Measurements from ENCODE around the gene COMT. TPM values are rescaled to one million over a fixed set of nuclear protein-coding genes. Genes with fewer than 3 reads are reported as not detected.

Gene COMT
- total RNA-seq, 2 donors from 2014 or later = 26.6 to 27.8 TPM

- no peak for DNase-seq
- no peak overlapping the region for H3K27ac Mint-ChIP-seq
- no peaks in the 10 kb centered on the region for H3K27me3 Mint-ChIP-seq (ENCODE audit: insufficient read depth)
- no peaks in the 10 kb centered on the region for H3K9me3 ChIP-seq (ENCODE audit: control insufficient read depth, low read length)
- no peak overlapping the region for H3K4me3 ChIP-seq (ENCODE audit: low read length)
- H3K4me1 ChIP-seq (ENCODE audit: control insufficient read depth, insufficient read depth, low read length) = peaks cover 9% of the 10 kb centered on the region
- TF ChIP-seq CTCF (conservative IDR thresholded peaks at IDR 0.05) = no peak
- no peaks in the 10 kb centered on the region for H3K9me3 Mint-ChIP-seq
- 60 to 95% methylated on average over 1 to 9 of the region's 9 CpGs for WGBS, 2 experiments (ENCODE audit: insufficient coverage in 1 of 2, insufficient read length in 1 of 2)
- H3K36me3 ChIP-seq (ENCODE audit: control insufficient read depth, insufficient read depth, low read length) = peaks cover 22% of the 10 kb centered on the region
- no peak overlapping the region for H3K27ac ChIP-seq (ENCODE audit: low read depth, low read length)
- H3K27me3 ChIP-seq (ENCODE audit: control insufficient read depth, insufficient read depth, low read length, poor library complexity, severe bottlenecking) = no peaks in the 10 kb centered on the region
- H3K9ac ChIP-seq (ENCODE audit: extremely low read depth, low read length, poor library complexity, severe bottlenecking) = no peak overlapping the region
- H3K4me1 Mint-ChIP-seq = peaks cover 11% of the 10 kb centered on the region
- peaks cover 23% of the 10 kb centered on the region for H3K36me3 Mint-ChIP-seq (ENCODE audit: low read depth)
- H3K4me3 Mint-ChIP-seq = no peak overlapping the region
Measured at GRCh38 chr22:19972251-19972650, 30.7 kb downstream of the COMT start.

GRCh38 chr22:19972652-19973550 is 31.3 kb downstream of the COMT start:
- Mint-ChIP-seq H3K9me3 (no peaks in the 10 kb centered on the region), H3K4me3 (no peak overlapping the region), H3K4me1 (peaks cover 11% of the 10 kb centered on the region), H3K27me3 (ENCODE audit: insufficient read depth) (no peaks in the 10 kb centered on the region), H3K27ac (no peak overlapping the region), H3K36me3 (ENCODE audit: low read depth) (peaks cover 23% of the 10 kb centered on the region)
- TF ChIP-seq CTCF (conservative IDR thresholded peaks at IDR 0.05) = no peak
- Histone ChIP-seq H3K4me3 (ENCODE audit: low read length) (no peak overlapping the region), H3K9me3 (ENCODE audit: control insufficient read depth, low read length) (no peaks in the 10 kb centered on the region), H3K4me1 (ENCODE audit: control insufficient read depth, insufficient read depth, low read length) (peaks cover 9% of the 10 kb centered on the region), H3K27me3 (ENCODE audit: control insufficient read depth, insufficient read depth, low read length, poor library complexity, severe bottlenecking) (no peaks in the 10 kb centered on the region), H3K9ac (ENCODE audit: extremely low read depth, low read length, poor library complexity, severe bottlenecking) (no peak overlapping the region), H3K27ac (ENCODE audit: low read depth, low read length) (no peak overlapping the region), H3K36me3 (ENCODE audit: control insufficient read depth, insufficient read depth, low read length) (peaks cover 17% of the 10 kb centered on the region)
- no peak for DNase-seq
- 94 to 97% methylated on average over 28 to 50 of the region's 50 CpGs for WGBS, 2 experiments (ENCODE audit: insufficient coverage in 1 of 2, insufficient read length in 1 of 2)

- H3K9ac ChIP-seq (ENCODE audit: extremely low read depth, low read length, poor library complexity, severe bottlenecking) = no peak overlapping the region
- peaks cover 17% of the 10 kb centered on the region for H3K36me3 ChIP-seq (ENCODE audit: control insufficient read depth, insufficient read depth, low read length)
- no peaks in the 10 kb centered on the region for H3K27me3 ChIP-seq (ENCODE audit: control insufficient read depth, insufficient read depth, low read length, poor library complexity, severe bottlenecking)
- H3K36me3 Mint-ChIP-seq (ENCODE audit: low read depth) = peaks cover 22% of the 10 kb centered on the region
- H3K4me1 ChIP-seq (ENCODE audit: control insufficient read depth, insufficient read depth, low read length) = peaks cover 9% of the 10 kb centered on the region
- H3K4me1 Mint-ChIP-seq = peaks cover 11% of the 10 kb centered on the region
- H3K4me3 ChIP-seq (ENCODE audit: low read length) = no peak overlapping the region
- H3K9me3 ChIP-seq (ENCODE audit: control insufficient read depth, low read length) = no peaks in the 10 kb centered on the region
- H3K27ac ChIP-seq (ENCODE audit: low read depth, low read length) = no peak overlapping the region
- H3K4me3 Mint-ChIP-seq = no peak overlapping the region
- H3K27me3 Mint-ChIP-seq (ENCODE audit: insufficient read depth) = no peaks in the 10 kb centered on the region
- no peaks in the 10 kb centered on the region for H3K9me3 Mint-ChIP-seq
- no peak overlapping the region for H3K27ac Mint-ChIP-seq
- WGBS, 2 experiments (ENCODE audit: insufficient coverage in 1 of 2, insufficient read length in 1 of 2) = 94 to 98% methylated on average over 46 of the region's 46 CpGs
- no peak for DNase-seq
- TF ChIP-seq CTCF (conservative IDR thresholded peaks at IDR 0.05) = no peak
Measured at GRCh38 chr22:19973551-19974267, 32.1 kb downstream of the COMT start.

All from endodermal cell (in vitro differentiated cells).